Amniotic stem cell (primary cell): ENCODE results near the gene APOL5.
"Not testable (repeated sequence)": the region's sequence is repeated elsewhere in the genome, so short reads cannot be mapped to it uniquely, and the experiment has no call there.

Experiments
- DNase-seq: peaks from one replicate; lab custom pipeline; 2025; lab: John Stamatoyannopoulos, UW

The APOL5 gene

GRCh38 chr22:35711336-35711735 is 6.3 kb upstream of the APOL5 start:
- no peak for DNase-seq

GRCh38 chr22:35712672-35713071 is 5.0 kb upstream of the APOL5 start:
- no peak for DNase-seq

GRCh38 chr22:35719212-35719875 is 1.7 kb downstream of the APOL5 start:
- no peak for DNase-seq

- DNase-seq, result no peak
These were observed 4.3 kb downstream of the APOL5 start for GRCh38 chr22:35721960-35722359.

- DNase-seq, result no peak
These were observed 7.8 kb downstream of the APOL5 start for GRCh38 chr22:35725521-35725920.

GRCh38 chr22:35726398-35726797 is 8.7 kb downstream of the APOL5 start:
- DNase-seq, result no peak

GRCh38 chr22:35726933-35727332 is 9.3 kb downstream of the APOL5 start:
- no peak for DNase-seq

GRCh38 chr22:35727436-35727835 is 9.8 kb downstream of the APOL5 start:
- no peak for DNase-seq

- DNase-seq, result no peak
These were observed 11.1 kb downstream of the APOL5 start for GRCh38 chr22:35728639-35729308.

- no peak for DNase-seq
These were observed 11.6 kb downstream of the APOL5 start for GRCh38 chr22:35729309-35729698.

- no peak for DNase-seq
These were observed 13.6 kb downstream of the APOL5 start for GRCh38 chr22:35731321-35731720.

- DNase-seq, result no peak
These were observed 14.4 kb downstream of the APOL5 start for GRCh38 chr22:35732116-35732515.

GRCh38 chr22:35733036-35733435 is 15.4 kb downstream of the APOL5 start:
- no peak for DNase-seq

- no peak for DNase-seq
These were observed 16.3 kb downstream of the APOL5 start for GRCh38 chr22:35733791-35734516.

GRCh38 chr22:35734517-35734827 is 16.8 kb downstream of the APOL5 start:
- no peak for DNase-seq

- DNase-seq, result no peak
These were observed 17.9 kb downstream of the APOL5 start for GRCh38 chr22:35735542-35735941.

GRCh38 chr22:35736166-35736565 is 18.5 kb downstream of the APOL5 start:
- DNase-seq, result no peak

GRCh38 chr22:35736701-35737100 is 19.0 kb downstream of the APOL5 start:
- no peak for DNase-seq

GRCh38 chr22:35737886-35738285 is 20.2 kb downstream of the APOL5 start:
- not testable (repeated sequence) for DNase-seq

GRCh38 chr22:35739076-35739930 is 21.6 kb downstream of the APOL5 start:
- DNase-seq, result no peak

- no peak for DNase-seq
These were observed 22.3 kb downstream of the APOL5 start for GRCh38 chr22:35739931-35740380.

GRCh38 chr22:35740616-35741015 is 22.9 kb downstream of the APOL5 start:
- DNase-seq, result no peak
